Esophagus squamous epithelium (tissue), 4 donors: ENCODE results near the gene TFAP2B.

Source experiments
- POLR2A ChIP-seq, 4 donors: fragments of 450-650 bp; IDR thresholded peaks; one replicate each; pipeline ENCODE4 v1.6.1; 2017; ENCODE audit warnings: antibody characterized with exemption in 4 of 4, mild to moderate bottlenecking in 4 of 4, moderate library complexity in 3 of 4
- TF ChIP-seq, protein P1 (sequence below), 6 experiments: fragments of 450-650 bp in 4 of 6; fragments of 200-600 bp in 2 of 6; sonication (generic) in 2 of 6; IDR thresholded peaks; one replicate each; pipeline ENCODE4 v1.5.1; 2016 to 2019; ENCODE audit warnings: antibody characterized with exemption in 6 of 6, mild to moderate bottlenecking in 4 of 6, moderate library complexity in 4 of 6

DNA sequence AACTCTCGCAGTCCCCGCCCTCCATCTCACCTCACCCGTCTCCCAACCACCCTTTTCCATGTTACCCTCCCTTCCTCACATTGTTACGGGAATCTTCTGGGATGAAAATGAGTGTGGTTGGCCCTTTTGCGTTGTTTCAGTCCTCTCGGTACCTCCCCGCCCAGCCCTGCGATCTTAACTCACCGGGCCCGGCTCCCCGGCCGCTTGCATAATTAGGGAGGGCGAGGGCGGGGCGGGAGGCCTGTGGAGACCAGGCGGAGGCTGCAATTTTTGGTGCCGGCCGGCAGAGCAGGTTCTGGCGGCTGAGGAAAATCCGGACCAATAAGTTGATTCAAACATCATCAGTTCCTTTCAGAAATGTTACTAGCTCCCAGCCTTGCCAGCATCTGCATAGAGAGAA, 25.2 kb downstream of the TFAP2B start:
- TF ChIP-seq, protein P1, sequence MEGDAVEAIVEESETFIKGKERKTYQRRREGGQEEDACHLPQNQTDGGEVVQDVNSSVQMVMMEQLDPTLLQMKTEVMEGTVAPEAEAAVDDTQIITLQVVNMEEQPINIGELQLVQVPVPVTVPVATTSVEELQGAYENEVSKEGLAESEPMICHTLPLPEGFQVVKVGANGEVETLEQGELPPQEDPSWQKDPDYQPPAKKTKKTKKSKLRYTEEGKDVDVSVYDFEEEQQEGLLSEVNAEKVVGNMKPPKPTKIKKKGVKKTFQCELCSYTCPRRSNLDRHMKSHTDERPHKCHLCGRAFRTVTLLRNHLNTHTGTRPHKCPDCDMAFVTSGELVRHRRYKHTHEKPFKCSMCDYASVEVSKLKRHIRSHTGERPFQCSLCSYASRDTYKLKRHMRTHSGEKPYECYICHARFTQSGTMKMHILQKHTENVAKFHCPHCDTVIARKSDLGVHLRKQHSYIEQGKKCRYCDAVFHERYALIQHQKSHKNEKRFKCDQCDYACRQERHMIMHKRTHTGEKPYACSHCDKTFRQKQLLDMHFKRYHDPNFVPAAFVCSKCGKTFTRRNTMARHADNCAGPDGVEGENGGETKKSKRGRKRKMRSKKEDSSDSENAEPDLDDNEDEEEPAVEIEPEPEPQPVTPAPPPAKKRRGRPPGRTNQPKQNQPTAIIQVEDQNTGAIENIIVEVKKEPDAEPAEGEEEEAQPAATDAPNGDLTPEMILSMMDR (IDR thresholded peaks at IDR 0.05): no peak
- TF ChIP-seq POLR2A (IDR thresholded peaks at IDR 0.05): no peak
